OCI-LY1 (cell line): ENCODE results near the gene HAPLN3.

Experiments used
- H2AFZ ChIP-seq: fragments of 200-600 bp; sonication (generic), shearing (Covaris generic); 2 replicates; pipeline ENCODE4 v1.6.0; 2014; ENCODE audit warnings: antibody characterized with exemption, mild to moderate bottlenecking, low read length
- H3F3A ChIP-seq: fragments of 200-600 bp; sonication (generic), shearing (Covaris generic); 2 replicates; pipeline ENCODE4 v1.6.0; 2014; ENCODE audit warnings: mild to moderate bottlenecking, antibody characterized with exemption, low read length, moderate library complexity; ENCODE audit not compliant: insufficient read depth
- H3K27ac ChIP-seq: fragments of 200-600 bp; sonication (generic); 2 replicates; pipeline ENCODE4 v1.5.1; 2014; ENCODE audit warnings: low read length, mixed run types, mild to moderate bottlenecking, low read depth; ENCODE audit not compliant: poor library complexity, severe bottlenecking
- H3K27me3 ChIP-seq: fragments of 200-600 bp; sonication (generic); 2 replicates; pipeline ENCODE4 v1.6.0; 2014; ENCODE audit warnings: antibody characterized with exemption, mild to moderate bottlenecking, low read length, moderate library complexity; ENCODE audit not compliant: insufficient read depth
- H3K36me3 ChIP-seq: fragments of 200-600 bp; sonication (generic); 2 replicates; pipeline ENCODE4 v1.6.1; 2014; ENCODE audit warnings: mild to moderate bottlenecking, antibody characterized with exemption, low read length, moderate library complexity, mixed read lengths; ENCODE audit not compliant: insufficient read depth
- H3K4me1 ChIP-seq: fragments of 200-600 bp; sonication (generic); 2 replicates; pipeline ENCODE4 v1.5.1; 2014; ENCODE audit warnings: mild to moderate bottlenecking, low read length, moderate library complexity; ENCODE audit not compliant: insufficient read depth, severe bottlenecking
- H3K4me2 ChIP-seq: fragments of 200-600 bp; sonication (generic), shearing (Covaris generic); 2 replicates; pipeline ENCODE4 v1.6.1; 2014; ENCODE audit warnings: low read length
- H3K4me3 ChIP-seq: fragments of 200-600 bp; sonication (generic); 2 replicates; pipeline ENCODE4 v1.5.1; 2014; ENCODE audit warnings: low read length, low read depth, mild to moderate bottlenecking, mixed read lengths; ENCODE audit not compliant: poor library complexity, severe bottlenecking
- H3K79me2 ChIP-seq: fragments of 200-600 bp; shearing (Covaris generic); 2 replicates; pipeline ENCODE4 v1.6.1; 2016; ENCODE audit warnings: mixed run types, low read length, mixed read lengths; ENCODE audit not compliant: insufficient read depth
- H3K9ac ChIP-seq: fragments of 200-600 bp; sonication (generic), shearing (Covaris generic); 2 replicates; pipeline ENCODE4 v1.6.1; 2014; ENCODE audit warnings: mild to moderate bottlenecking, low read length, mixed read lengths
- H3K9me2 ChIP-seq: fragments of 200-600 bp; sonication (generic), shearing (Covaris generic); 2 replicates; pipeline ENCODE4 v1.6.1; 2014; ENCODE audit warnings: low read depth, mild to moderate bottlenecking, low read length, mixed read lengths
- H3K9me3 ChIP-seq: fragments of 200-600 bp; shearing (Covaris generic); 2 replicates; pipeline ENCODE4 v1.6.1; 2014; ENCODE audit warnings: low read length, mixed read lengths
- H4K20me1 ChIP-seq: fragments of 200-600 bp; sonication (generic), shearing (Covaris generic); 2 replicates; pipeline ENCODE4 v1.6.0; 2016; ENCODE audit warnings: mild to moderate bottlenecking, low read length; ENCODE audit not compliant: insufficient read depth
- CTCF ChIP-seq: fragments of 200-600 bp; sonication (generic), shearing (Covaris generic); IDR thresholded peaks from 2 replicates; pipeline ENCODE4 v1.5.1; 2017; ENCODE audit warnings: mild to moderate bottlenecking, antibody characterized with exemption, low read length, moderate library complexity, mixed read lengths
- EZH2 ChIP-seq: fragments of 200-600 bp; sonication (generic), shearing (Covaris generic); IDR thresholded peaks from 2 replicates; pipeline ENCODE4 v1.8.0; 2017; ENCODE audit warnings: borderline replicate concordance, mixed run types, mild to moderate bottlenecking, antibody characterized with exemption, low read length, moderate library complexity, mixed read lengths

The HAPLN3 gene

GRCh38 chr15:88888719-88889118, 6.6 kb downstream of the HAPLN3 start:
- no peak overlapping the region for H3K4me3 ChIP-seq
- no peaks in the 10 kb centered on the region for H4K20me1 ChIP-seq
- TF ChIP-seq EZH2 (no peak), CTCF (no peak)
- H3K4me2 ChIP-seq = no peak overlapping the region
- no peaks in the 10 kb centered on the region for H3K36me3 ChIP-seq
- H3K79me2 ChIP-seq = no peaks in the 10 kb centered on the region
- H2AFZ ChIP-seq = no peak overlapping the region
- no peaks in the 10 kb centered on the region for H3K9me2 ChIP-seq
- H3K27me3 ChIP-seq = no peaks in the 10 kb centered on the region
- no peak overlapping the region for H3K27ac ChIP-seq
- H3F3A ChIP-seq = no peaks in the 10 kb centered on the region
- no peak overlapping the region for H3K9ac ChIP-seq
- H3K9me3 ChIP-seq = no peaks in the 10 kb centered on the region
- no peaks in the 10 kb centered on the region for H3K4me1 ChIP-seq

GRCh38 chr15:88887068-88887580, 8.2 kb downstream of the HAPLN3 start:
- Histone ChIP-seq H3K4me2 (no peak overlapping the region), H3K27ac (no peak overlapping the region), H3K9me2 (no peaks in the 10 kb centered on the region), H4K20me1 (no peaks in the 10 kb centered on the region), H3F3A (no peaks in the 10 kb centered on the region), H3K79me2 (no peaks in the 10 kb centered on the region), H3K9ac (no peak overlapping the region), H2AFZ (no peak overlapping the region), H3K4me1 (no peaks in the 10 kb centered on the region), H3K27me3 (no peaks in the 10 kb centered on the region), H3K4me3 (no peak overlapping the region), H3K9me3 (no peaks in the 10 kb centered on the region), H3K36me3 (no peaks in the 10 kb centered on the region)
- TF ChIP-seq CTCF (no peak), EZH2 (no peak)

- Histone ChIP-seq H3K4me3 (no peak overlapping the region), H3K4me2 (no peak overlapping the region), H3F3A (no peaks in the 10 kb centered on the region), H3K9ac (no peak overlapping the region), H3K9me3 (no peaks in the 10 kb centered on the region), H3K9me2 (no peaks in the 10 kb centered on the region), H3K79me2 (no peaks in the 10 kb centered on the region), H3K36me3 (no peaks in the 10 kb centered on the region), H4K20me1 (no peaks in the 10 kb centered on the region), H3K27ac (no peak overlapping the region), H3K4me1 (no peaks in the 10 kb centered on the region), H2AFZ (no peak overlapping the region), H3K27me3 (no peaks in the 10 kb centered on the region; the same call in 1 of the 2 replicates)
- TF ChIP-seq EZH2 (no peak), CTCF (no peak)
Observed at GRCh38 chr15:88882785-88883184, 12.6 kb downstream of the HAPLN3 start.
